ENCODE measurements around the gene EGLN1. TPM values are rescaled to one million over a fixed set of nuclear protein-coding genes. Genes with fewer than 3 reads are reported as not detected.
A peak's percentile ranks its signal among the peaks of the same experiment; 100 is the strongest.
"Not testable (repeated sequence)": the region's sequence is repeated elsewhere in the genome, so short reads cannot be mapped to it uniquely, and the experiment has no call there.

Gene EGLN1
- total RNA-seq, 1 experiment from 2014 or later, result 59.0 TPM

- not testable (repeated sequence) for H3K4me3 ChIP-seq (ENCODE audit: low read length); H3K4me2 ChIP-seq (ENCODE audit: low read depth, low read length, poor library complexity, severe bottlenecking); H3K27ac ChIP-seq (ENCODE audit: low read length); H4K20me1 ChIP-seq (ENCODE audit: insufficient read depth, low read depth, low read length); DNase-seq; H3K4me1 ChIP-seq (ENCODE audit: low read length); H3K9me2 ChIP-seq (replicated peaks; ENCODE audit: insufficient read depth, low read length); H3K9me3 ChIP-seq (ENCODE audit: low read length); H2AFZ ChIP-seq (ENCODE audit: low read length); H3K27me3 ChIP-seq (ENCODE audit: low read length); H3K9ac ChIP-seq (ENCODE audit: low read length)
- peaks cover 46% of the 10 kb centered on the region for H3K79me2 ChIP-seq (ENCODE audit: low read length)
- peaks cover 42% of the 10 kb centered on the region; the same call in 1 of the 2 replicates for H3K36me3 ChIP-seq (ENCODE audit: insufficient read depth, low read length)
Observed at GRCh38 chr1:231348856-231349255, 73.2 kb downstream of the EGLN1 start.

- Histone ChIP-seq H3K9ac (ENCODE audit: low read length) (no peak overlapping the region), H3K27me3 (ENCODE audit: low read length) (no peaks in the 10 kb centered on the region), H3K9me2 (replicated peaks; ENCODE audit: insufficient read depth, low read length) (no peaks in the 10 kb centered on the region), H3K9me3 (ENCODE audit: low read length) (no peaks in the 10 kb centered on the region), H4K20me1 (ENCODE audit: insufficient read depth, low read depth, low read length) (no peaks in the 10 kb centered on the region), H3K4me3 (ENCODE audit: low read length) (no peak overlapping the region), H3K36me3 (ENCODE audit: insufficient read depth, low read length) (peaks cover 45% of the 10 kb centered on the region; the same call in 1 of the 2 replicates), H3K4me1 (ENCODE audit: low read length) (no peaks in the 10 kb centered on the region), H3K79me2 (ENCODE audit: low read length) (peaks cover 49% of the 10 kb centered on the region), H3K4me2 (ENCODE audit: low read depth, low read length, poor library complexity, severe bottlenecking) (no peak overlapping the region), H2AFZ (ENCODE audit: low read length) (no peak overlapping the region), H3K27ac (ENCODE audit: low read length) (no peak overlapping the region)
- no peak for DNase-seq
Observed at GRCh38 chr1:231348442-231348841, 73.6 kb downstream of the EGLN1 start.

- Histone ChIP-seq H4K20me1 (ENCODE audit: insufficient read depth, low read depth, low read length) (no peaks in the 10 kb centered on the region), H3K4me3 (ENCODE audit: low read length) (no peak overlapping the region), H3K9me2 (replicated peaks; ENCODE audit: insufficient read depth, low read length) (no peaks in the 10 kb centered on the region), H3K4me1 (ENCODE audit: low read length) (no peaks in the 10 kb centered on the region), H3K27ac (ENCODE audit: low read length) (no peak overlapping the region), H3K27me3 (ENCODE audit: low read length) (no peaks in the 10 kb centered on the region), H3K79me2 (ENCODE audit: low read length) (peaks cover 51% of the 10 kb centered on the region), H3K9me3 (ENCODE audit: low read length) (no peaks in the 10 kb centered on the region), H3K4me2 (ENCODE audit: low read depth, low read length, poor library complexity, severe bottlenecking) (no peak overlapping the region), H3K36me3 (ENCODE audit: insufficient read depth, low read length) (peaks cover 46% of the 10 kb centered on the region; the same call in 1 of the 2 replicates), H3K9ac (ENCODE audit: low read length) (no peak overlapping the region), H2AFZ (ENCODE audit: low read length) (no peak overlapping the region)
- no peak for DNase-seq
Observed at GRCh38 chr1:231347961-231348360, 74.1 kb downstream of the EGLN1 start.

GRCh38 chr1:231340328-231341013 lies 81.6 kb downstream of the EGLN1 start:
- Histone ChIP-seq H3K79me2 (ENCODE audit: low read length) (peaks cover 88% of the 10 kb centered on the region), H2AFZ (ENCODE audit: low read length) (no peak overlapping the region), H3K9me3 (ENCODE audit: low read length) (no peaks in the 10 kb centered on the region), H3K4me1 (ENCODE audit: low read length) (peaks cover 24% of the 10 kb centered on the region), H4K20me1 (ENCODE audit: insufficient read depth, low read depth, low read length) (peaks cover 15% of the 10 kb centered on the region), H3K4me3 (ENCODE audit: low read length) (no peak overlapping the region), H3K36me3 (ENCODE audit: insufficient read depth, low read length) (peaks cover 27% of the 10 kb centered on the region; the same call in 1 of the 2 replicates), H3K4me2 (ENCODE audit: low read depth, low read length, poor library complexity, severe bottlenecking) (no peak overlapping the region), H3K27me3 (ENCODE audit: low read length) (no peaks in the 10 kb centered on the region), H3K9ac (ENCODE audit: low read length) (no peak overlapping the region), H3K9me2 (replicated peaks; ENCODE audit: insufficient read depth, low read length) (no peaks in the 10 kb centered on the region), H3K27ac (ENCODE audit: low read length) (no peak overlapping the region)
- DNase-seq, result no peak

GRCh38 chr1:231338270-231339128 lies 83.6 kb downstream of the EGLN1 start, which contains the start of gene SPRTN:
Gene SPRTN, plus strand, starts transcription at chr1:231338293. Its CDS starts 91 bp downstream, at chr1:231338384.
- peak; percentile 56 for DNase-seq
- H2AFZ ChIP-seq (ENCODE audit: low read length), result peak within 1 kb of the TSS; percentile 99

GRCh38 chr1:231337472-231338269 lies 84.4 kb downstream of the EGLN1 start, which contains the start of gene EXOC8:
Gene EXOC8, minus strand, starts transcription at chr1:231337852. Its CDS starts 107 bp downstream, at chr1:231337745.
- peak; percentile 98 for DNase-seq
- peaks cover 37% of the 10 kb centered on the region for H4K20me1 ChIP-seq (ENCODE audit: insufficient read depth, low read depth, low read length)
- H3K79me2 ChIP-seq (ENCODE audit: low read length), result peaks cover 89% of the 10 kb centered on the region
- H3K9ac ChIP-seq (ENCODE audit: low read length), result peak within 1 kb of the TSS; percentile 100
- H3K9me3 ChIP-seq (ENCODE audit: low read length), result no peaks in the 10 kb centered on the region
- peak within 1 kb of the TSS; percentile 95 for H3K27ac ChIP-seq (ENCODE audit: low read length)
- peaks cover 28% of the 10 kb centered on the region; the same call in 1 of the 2 replicates for H3K36me3 ChIP-seq (ENCODE audit: insufficient read depth, low read length)
- H3K27me3 ChIP-seq (ENCODE audit: low read length), result no peaks in the 10 kb centered on the region
- H2AFZ ChIP-seq (ENCODE audit: low read length), result peak within 1 kb of the TSS; percentile 99
- no peaks in the 10 kb centered on the region for H3K9me2 ChIP-seq (replicated peaks; ENCODE audit: insufficient read depth, low read length)
- H3K4me3 ChIP-seq (ENCODE audit: low read length), result peak within 1 kb of the TSS; percentile 100
- peak within 1 kb of the TSS; percentile 96 for H3K4me2 ChIP-seq (ENCODE audit: low read depth, low read length, poor library complexity, severe bottlenecking)
- peaks cover 51% of the 10 kb centered on the region for H3K4me1 ChIP-seq (ENCODE audit: low read length)

More at GRCh38 chr1:231338270-231339128, 83.6 kb downstream of the EGLN1 start, which contains the start of gene SPRTN:
- Histone ChIP-seq H3K36me3 (ENCODE audit: insufficient read depth, low read length) (peaks cover 30% of the 10 kb centered on the region; the same call in 1 of the 2 replicates), H4K20me1 (ENCODE audit: insufficient read depth, low read depth, low read length) (peaks cover 31% of the 10 kb centered on the region), H3K9me3 (ENCODE audit: low read length) (no peaks in the 10 kb centered on the region), H3K27me3 (ENCODE audit: low read length) (no peaks in the 10 kb centered on the region), H3K4me3 (ENCODE audit: low read length) (peak within 1 kb of the TSS; percentile 100), H3K4me2 (ENCODE audit: low read depth, low read length, poor library complexity, severe bottlenecking) (peak within 1 kb of the TSS; percentile 96), H3K79me2 (ENCODE audit: low read length) (peaks cover 89% of the 10 kb centered on the region), H3K27ac (ENCODE audit: low read length) (peak within 1 kb of the TSS; percentile 95), H3K9ac (ENCODE audit: low read length) (peak within 1 kb of the TSS; percentile 100), H3K9me2 (replicated peaks; ENCODE audit: insufficient read depth, low read length) (no peaks in the 10 kb centered on the region), H3K4me1 (ENCODE audit: low read length) (peaks cover 42% of the 10 kb centered on the region)

GRCh38 chr1:231337043-231337471 lies 85.0 kb downstream of the EGLN1 start:
- Histone ChIP-seq H3K4me2 (ENCODE audit: low read depth, low read length, poor library complexity, severe bottlenecking) (peak overlapping the region; percentile 96), H3K9me3 (ENCODE audit: low read length) (no peaks in the 10 kb centered on the region), H3K9ac (ENCODE audit: low read length) (peak overlapping the region; percentile 100), H3K36me3 (ENCODE audit: insufficient read depth, low read length) (peaks cover 27% of the 10 kb centered on the region; the same call in 1 of the 2 replicates), H3K27ac (ENCODE audit: low read length) (peak overlapping the region; percentile 46; the same call in 1 of the 2 replicates), H3K4me1 (ENCODE audit: low read length) (peaks cover 51% of the 10 kb centered on the region), H4K20me1 (ENCODE audit: insufficient read depth, low read depth, low read length) (peaks cover 37% of the 10 kb centered on the region), H3K4me3 (ENCODE audit: low read length) (peak overlapping the region; percentile 100), H3K79me2 (ENCODE audit: low read length) (peaks cover 92% of the 10 kb centered on the region), H2AFZ (ENCODE audit: low read length) (peak overlapping the region; percentile 92; the same call in 1 of the 2 replicates), H3K27me3 (ENCODE audit: low read length) (no peaks in the 10 kb centered on the region), H3K9me2 (replicated peaks; ENCODE audit: insufficient read depth, low read length) (no peaks in the 10 kb centered on the region)
- no peak for DNase-seq

Data from Karpas-422 (cell line).